Measurements from ENCODE around the gene ARHGAP45. TPM values are rescaled to one million over a fixed set of nuclear protein-coding genes. Genes with fewer than 3 reads are reported as not detected.

Gene ARHGAP45
- total RNA-seq, 2 donors from 2014 or later, result 13.2 to 23.4 TPM

DNA sequence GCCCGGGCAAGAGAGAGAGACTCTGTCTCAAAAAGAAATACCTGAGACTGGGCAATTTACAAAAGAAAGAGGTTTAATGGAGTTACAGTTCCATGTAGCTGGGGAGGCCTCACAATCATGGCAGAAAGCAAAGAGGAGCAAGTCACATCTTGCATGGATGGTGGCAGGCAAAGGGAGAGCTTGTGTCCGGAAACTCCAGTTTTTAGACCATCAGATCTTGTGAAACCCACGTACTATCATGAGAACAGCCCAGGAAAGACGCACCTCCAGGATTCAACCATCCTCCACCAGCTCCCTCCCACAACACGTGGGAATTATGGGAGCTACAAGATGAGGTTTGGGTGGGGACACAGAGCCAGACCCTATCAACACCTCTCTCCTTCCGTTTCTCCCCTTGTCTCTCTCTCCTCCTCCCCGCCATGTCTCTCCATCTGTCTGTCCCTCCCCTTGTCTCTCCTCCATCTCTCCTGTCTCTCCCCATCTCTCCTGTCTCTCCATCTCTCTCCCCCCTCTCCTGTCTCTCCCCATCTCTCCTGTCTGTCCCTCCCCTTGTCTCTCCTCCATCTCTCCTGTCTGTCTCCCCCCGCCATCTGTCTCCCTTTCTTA is 18.2 kb downstream of the ARHGAP45 start:
- DNase-seq (no peak), ATAC-seq (no peak)
- no peaks in the 10 kb centered on the region for H3K27me3 ChIP-seq
- intact Hi-C loops (cut with DNase I), result no loop called here
- H3K4me1 ChIP-seq, result peaks cover 33% of the 10 kb centered on the region
- H3K36me3 ChIP-seq (replicated peaks in 1 of 2; ENCODE audit: insufficient read depth in 1 of 2, low read depth in 2 of 2), result peaks cover 0 to 2% of the 10 kb centered on the region in 2 donors
- no peak for TF ChIP-seq POLR2A (IDR thresholded peaks at IDR 0.05)
- TF ChIP-seq, protein P1, sequence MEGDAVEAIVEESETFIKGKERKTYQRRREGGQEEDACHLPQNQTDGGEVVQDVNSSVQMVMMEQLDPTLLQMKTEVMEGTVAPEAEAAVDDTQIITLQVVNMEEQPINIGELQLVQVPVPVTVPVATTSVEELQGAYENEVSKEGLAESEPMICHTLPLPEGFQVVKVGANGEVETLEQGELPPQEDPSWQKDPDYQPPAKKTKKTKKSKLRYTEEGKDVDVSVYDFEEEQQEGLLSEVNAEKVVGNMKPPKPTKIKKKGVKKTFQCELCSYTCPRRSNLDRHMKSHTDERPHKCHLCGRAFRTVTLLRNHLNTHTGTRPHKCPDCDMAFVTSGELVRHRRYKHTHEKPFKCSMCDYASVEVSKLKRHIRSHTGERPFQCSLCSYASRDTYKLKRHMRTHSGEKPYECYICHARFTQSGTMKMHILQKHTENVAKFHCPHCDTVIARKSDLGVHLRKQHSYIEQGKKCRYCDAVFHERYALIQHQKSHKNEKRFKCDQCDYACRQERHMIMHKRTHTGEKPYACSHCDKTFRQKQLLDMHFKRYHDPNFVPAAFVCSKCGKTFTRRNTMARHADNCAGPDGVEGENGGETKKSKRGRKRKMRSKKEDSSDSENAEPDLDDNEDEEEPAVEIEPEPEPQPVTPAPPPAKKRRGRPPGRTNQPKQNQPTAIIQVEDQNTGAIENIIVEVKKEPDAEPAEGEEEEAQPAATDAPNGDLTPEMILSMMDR (IDR thresholded peaks at IDR 0.05), result no peak
- no peaks in the 10 kb centered on the region for H3K9me3 ChIP-seq
- no peak overlapping the region for H3K27ac ChIP-seq
- 81 to 85% methylated on average over 8 of the region's 8 CpGs for WGBS, 2 donors
- no peak overlapping the region for H3K4me3 ChIP-seq

- no peak for TF ChIP-seq POLR2A (IDR thresholded peaks at IDR 0.05)
- TF ChIP-seq, protein P1 (IDR thresholded peaks at IDR 0.05), result no peak
- DNase-seq (no peak), ATAC-seq (no peak)
- Histone ChIP-seq H3K4me1 (peaks cover 33% of the 10 kb centered on the region), H3K4me3 (no peak overlapping the region), H3K9me3 (no peaks in the 10 kb centered on the region), H3K27me3 (no peaks in the 10 kb centered on the region), H3K27ac (no peak overlapping the region), H3K36me3 (replicated peaks in 1 of 2; ENCODE audit: insufficient read depth in 1 of 2, low read depth in 2 of 2) (peaks cover 0 to 2% of the 10 kb centered on the region in 2 donors)
- WGBS, 2 donors, result 79 to 83% methylated on average over 18 to 37 of the region's 38 CpGs
- intact Hi-C loops (cut with DNase I), result no loop called here
Observed at GRCh38 chr19:1085676-1086442, 18.9 kb downstream of the ARHGAP45 start.

- Histone ChIP-seq H3K27me3 (no peaks in the 10 kb centered on the region), H3K4me1 (peaks cover 29% of the 10 kb centered on the region), H3K27ac (no peak overlapping the region), H3K4me3 (no peak overlapping the region), H3K36me3 (replicated peaks in 1 of 2; ENCODE audit: insufficient read depth in 1 of 2, low read depth in 2 of 2) (peaks cover 2 to 7% of the 10 kb centered on the region in 2 donors), H3K9me3 (no peaks in the 10 kb centered on the region)
- DNase-seq (no peak), ATAC-seq (no peak)
- TF ChIP-seq POLR2A (IDR thresholded peaks at IDR 0.05), result no peak
- TF ChIP-seq, protein P1 (IDR thresholded peaks at IDR 0.05), result no peak
- intact Hi-C loops (cut with DNase I), result no loop called here
- WGBS, 2 donors, result 74 to 82% methylated on average over 19 to 20 of the region's 21 CpGs
Observed at GRCh38 chr19:1086613-1087012, 19.6 kb downstream of the ARHGAP45 start.

- Histone ChIP-seq H3K4me1 (peaks cover 18% of the 10 kb centered on the region), H3K27me3 (no peaks in the 10 kb centered on the region), H3K4me3 (no peak overlapping the region), H3K9me3 (no peaks in the 10 kb centered on the region), H3K36me3 (replicated peaks in 1 of 2; ENCODE audit: insufficient read depth in 1 of 2, low read depth in 2 of 2) (peaks cover 2 to 11% of the 10 kb centered on the region in 2 donors), H3K27ac (peak overlapping the region in 2 of 4 donors; percentile 36 to 72)
- intact Hi-C loops (cut with DNase I), result no loop called here
- TF ChIP-seq, protein P1 (IDR thresholded peaks at IDR 0.05), result no peak
- TF ChIP-seq POLR2A (IDR thresholded peaks at IDR 0.05), result peak in 1 of 3 donors; percentile 14
- peak in 1 of 4 donors; percentile 77 for DNase-seq
- ATAC-seq, result no peak
- WGBS, 2 donors, result 64 to 80% methylated on average over 24 of the region's 27 CpGs
Observed at GRCh38 chr19:1087813-1088415, 20.9 kb downstream of the ARHGAP45 start.

Data from body of pancreas (tissue), 4 donors.